ENCODE results near the gene COPE. TPM values are rescaled to one million over a fixed set of nuclear protein-coding genes. Genes with fewer than 3 reads are reported as not detected.

Gene COPE
- total RNA-seq, 1 experiment from 2014 or later: 221 TPM

DNA sequence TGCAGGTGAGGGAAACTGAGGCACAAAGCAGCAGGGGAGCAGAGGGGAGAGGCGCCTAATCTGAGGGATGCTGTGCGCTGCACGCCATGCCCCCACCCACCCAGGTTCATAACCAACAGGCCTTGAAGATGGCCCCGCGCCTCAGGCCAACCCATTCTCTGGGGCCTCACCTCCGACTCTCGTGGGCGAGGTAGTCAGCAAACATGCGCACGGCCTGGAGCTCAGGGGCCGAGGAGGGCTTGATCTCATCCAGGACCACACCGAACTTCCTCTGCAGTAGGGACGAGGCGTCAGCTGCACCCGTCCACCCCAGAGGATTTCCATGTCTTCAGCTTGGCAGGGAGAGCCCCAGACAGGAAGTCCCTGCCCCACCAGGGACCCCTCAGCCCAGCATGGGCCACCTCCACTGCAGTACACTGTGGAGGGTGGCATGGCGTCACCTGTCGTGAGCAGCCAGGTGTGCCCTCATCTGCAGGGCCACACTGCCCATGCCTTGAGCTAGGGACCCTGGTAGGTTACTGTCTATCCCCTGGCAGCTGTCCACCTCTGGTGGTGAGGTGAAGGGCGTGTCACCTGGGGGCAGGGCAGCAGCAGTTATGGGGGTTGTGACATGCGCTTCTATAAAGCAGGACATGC, 8.3 kb downstream of the COPE start:
- Histone ChIP-seq H3K4me1 (replicated peaks; ENCODE audit: insufficient read depth) (no peaks in the 10 kb centered on the region), H3K4me2 (no peak overlapping the region), H3F3A (ENCODE audit: insufficient read depth, low read depth) (no peaks in the 10 kb centered on the region), H3K27ac (no peak overlapping the region), H4K20me1 (ENCODE audit: insufficient read depth) (peaks cover 61% of the 10 kb centered on the region), H3K9me3 (ENCODE audit: insufficient read depth, low read depth) (no peaks in the 10 kb centered on the region), H3K4me3 (no peak overlapping the region), H2AFZ (no peak overlapping the region), H3K79me2 (ENCODE audit: low read depth) (peaks cover 36% of the 10 kb centered on the region), H3K27me3 (ENCODE audit: insufficient read depth, low read depth) (no peaks in the 10 kb centered on the region), H3K9me2 (ENCODE audit: insufficient read depth) (no peaks in the 10 kb centered on the region), H3K36me3 (ENCODE audit: low read depth) (peaks cover 5% of the 10 kb centered on the region; the same call in 1 of the 2 replicates)
- no peak for TF ChIP-seq EZH2 (IDR thresholded peaks at IDR 0.05; ENCODE audit: low read depth)
- TF ChIP-seq, protein P1, sequence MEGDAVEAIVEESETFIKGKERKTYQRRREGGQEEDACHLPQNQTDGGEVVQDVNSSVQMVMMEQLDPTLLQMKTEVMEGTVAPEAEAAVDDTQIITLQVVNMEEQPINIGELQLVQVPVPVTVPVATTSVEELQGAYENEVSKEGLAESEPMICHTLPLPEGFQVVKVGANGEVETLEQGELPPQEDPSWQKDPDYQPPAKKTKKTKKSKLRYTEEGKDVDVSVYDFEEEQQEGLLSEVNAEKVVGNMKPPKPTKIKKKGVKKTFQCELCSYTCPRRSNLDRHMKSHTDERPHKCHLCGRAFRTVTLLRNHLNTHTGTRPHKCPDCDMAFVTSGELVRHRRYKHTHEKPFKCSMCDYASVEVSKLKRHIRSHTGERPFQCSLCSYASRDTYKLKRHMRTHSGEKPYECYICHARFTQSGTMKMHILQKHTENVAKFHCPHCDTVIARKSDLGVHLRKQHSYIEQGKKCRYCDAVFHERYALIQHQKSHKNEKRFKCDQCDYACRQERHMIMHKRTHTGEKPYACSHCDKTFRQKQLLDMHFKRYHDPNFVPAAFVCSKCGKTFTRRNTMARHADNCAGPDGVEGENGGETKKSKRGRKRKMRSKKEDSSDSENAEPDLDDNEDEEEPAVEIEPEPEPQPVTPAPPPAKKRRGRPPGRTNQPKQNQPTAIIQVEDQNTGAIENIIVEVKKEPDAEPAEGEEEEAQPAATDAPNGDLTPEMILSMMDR (conservative IDR thresholded peaks at IDR 0.05): no peak
- BruUV-seq (replicated peaks): no TSS peak
- POLR2A ChIA-PET (ENCODE audit: unreplicated experiment): interaction anchor here (0.6 kb wide), 1 partner anchor 39 kb away, joined by 4 read pairs; no protein-coding TSS in a partner anchor
- CTCF ChIA-PET: no interaction called here
- intact Hi-C loops (cut with micrococcal nuclease; ENCODE audit: unreplicated experiment): loop anchor here (10.0 kb wide), 2 partner anchors 336 to 436 kb away; partner anchors contain the start of gene UBA52
- no peak for DNase-seq

DNA sequence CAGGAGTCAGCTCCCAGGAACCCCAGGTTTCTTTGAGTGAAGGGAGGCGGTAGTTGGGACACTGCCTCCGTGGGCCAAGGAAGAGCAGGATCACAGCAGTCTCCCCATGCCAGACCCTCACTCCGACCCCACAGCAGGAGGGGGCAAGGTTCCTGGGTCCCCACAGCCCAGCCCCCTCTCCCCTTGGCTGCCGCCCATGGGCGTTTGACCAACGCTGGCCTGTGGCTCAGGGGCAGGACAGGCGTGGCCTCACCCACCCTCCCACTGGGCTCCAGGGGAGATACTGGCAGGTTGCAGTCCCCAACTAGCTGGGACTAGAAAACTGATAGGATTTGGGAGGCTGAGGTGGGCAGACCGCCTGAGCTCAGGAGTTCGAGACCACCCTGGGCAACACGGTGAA, 9.2 kb downstream of the COPE start:
- H3K4me2 ChIP-seq: no peak overlapping the region
- no peak for TF ChIP-seq EZH2 (IDR thresholded peaks at IDR 0.05; ENCODE audit: low read depth)
- TF ChIP-seq, protein P1 (conservative IDR thresholded peaks at IDR 0.05): no peak
- no peaks in the 10 kb centered on the region for H3K27me3 ChIP-seq (ENCODE audit: insufficient read depth, low read depth)
- intact Hi-C loops (cut with micrococcal nuclease; ENCODE audit: unreplicated experiment): loop anchor here (10.0 kb wide), 2 partner anchors 335 to 435 kb away; partner anchors contain the start of gene UBA52
- ChIA-PET POLR2A (ENCODE audit: unreplicated experiment) (interaction anchor here (0.6 kb wide), 1 partner anchor 38 kb away, joined by 4 read pairs; no protein-coding TSS in a partner anchor), CTCF (no interaction called here)
- peaks cover 57% of the 10 kb centered on the region for H4K20me1 ChIP-seq (ENCODE audit: insufficient read depth)
- no peaks in the 10 kb centered on the region for H3F3A ChIP-seq (ENCODE audit: insufficient read depth, low read depth)
- no peak for DNase-seq
- H3K9me3 ChIP-seq (ENCODE audit: insufficient read depth, low read depth): no peaks in the 10 kb centered on the region
- no peaks in the 10 kb centered on the region for H3K9me2 ChIP-seq (ENCODE audit: insufficient read depth)
- no peaks in the 10 kb centered on the region for H3K4me1 ChIP-seq (replicated peaks; ENCODE audit: insufficient read depth)
- no peak overlapping the region for H2AFZ ChIP-seq
- peaks cover 5% of the 10 kb centered on the region; the same call in 1 of the 2 replicates for H3K36me3 ChIP-seq (ENCODE audit: low read depth)
- peaks cover 27% of the 10 kb centered on the region for H3K79me2 ChIP-seq (ENCODE audit: low read depth)
- H3K27ac ChIP-seq: no peak overlapping the region
- no TSS peak for BruUV-seq (replicated peaks)
- no peak overlapping the region for H3K4me3 ChIP-seq

DNA sequence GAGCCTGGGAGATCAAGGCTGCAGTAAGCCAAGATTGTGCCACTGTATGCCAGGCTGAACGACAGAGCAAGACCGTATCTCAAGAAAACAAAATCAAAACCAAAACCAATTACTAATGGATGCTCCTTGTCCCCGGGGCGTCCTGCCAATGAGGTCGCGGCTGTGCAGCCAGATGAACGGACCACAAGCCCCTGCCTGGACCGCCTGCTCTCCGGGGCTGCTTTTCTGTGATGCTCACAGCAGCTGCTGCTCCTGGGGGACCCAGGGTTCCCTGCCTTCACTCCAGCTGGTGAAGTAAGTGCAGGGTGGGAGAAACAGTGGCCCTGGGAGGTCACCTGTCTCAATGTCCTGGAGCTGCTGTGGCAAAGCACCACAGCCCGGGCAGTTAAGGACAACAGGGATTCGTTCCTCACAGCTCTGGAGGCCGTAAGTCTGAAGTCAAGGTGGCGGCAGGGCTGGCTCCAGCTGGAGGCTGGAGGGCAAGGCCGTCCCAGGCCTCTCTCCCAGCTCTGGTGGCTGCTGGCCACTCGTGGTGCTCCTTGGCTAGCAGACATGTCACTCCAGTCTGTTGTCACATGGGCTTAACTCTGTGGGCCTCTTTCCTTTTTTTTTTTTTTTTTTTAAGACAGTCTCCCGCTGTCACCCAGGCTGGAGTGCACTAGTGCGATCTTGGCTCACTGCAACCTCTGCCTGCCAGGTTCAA, 10.1 kb downstream of the COPE start:
- no TSS peak for BruUV-seq (replicated peaks)
- H3K4me1 ChIP-seq (replicated peaks; ENCODE audit: insufficient read depth): no peaks in the 10 kb centered on the region
- peaks cover 51% of the 10 kb centered on the region for H4K20me1 ChIP-seq (ENCODE audit: insufficient read depth)
- H3K79me2 ChIP-seq (ENCODE audit: low read depth): peaks cover 17% of the 10 kb centered on the region
- ChIA-PET CTCF (no interaction called here), POLR2A (ENCODE audit: unreplicated experiment) (interaction anchor here (0.6 kb wide), 1 partner anchor 10 kb away, joined by 10 read pairs; the partner anchor contains the start of genes COPE and DDX49)
- no peaks in the 10 kb centered on the region for H3K27me3 ChIP-seq (ENCODE audit: insufficient read depth, low read depth)
- H3K9me2 ChIP-seq (ENCODE audit: insufficient read depth): no peaks in the 10 kb centered on the region
- no peak for DNase-seq
- no peak overlapping the region for H3K4me3 ChIP-seq
- no peak overlapping the region for H3K4me2 ChIP-seq
- no peak overlapping the region for H2AFZ ChIP-seq
- no peaks in the 10 kb centered on the region for H3F3A ChIP-seq (ENCODE audit: insufficient read depth, low read depth)
- H3K27ac ChIP-seq: no peak overlapping the region
- H3K9me3 ChIP-seq (ENCODE audit: insufficient read depth, low read depth): no peaks in the 10 kb centered on the region
- 0 out of 2 replicates have a peak, but pooled peaks cover 12% of the 10 kb centered on the region for H3K36me3 ChIP-seq (ENCODE audit: low read depth)
- TF ChIP-seq EZH2 (IDR thresholded peaks at IDR 0.05; ENCODE audit: low read depth): no peak
- TF ChIP-seq, protein P1 (conservative IDR thresholded peaks at IDR 0.05): no peak
- intact Hi-C loops (cut with micrococcal nuclease; ENCODE audit: unreplicated experiment): no loop called here

All from PC-9 (cell line).